NB4 (cell line): ENCODE results near the gene SFT2D3.

Source experiments
- MYC ChIP-seq: IDR thresholded peaks from 2 replicates; pipeline ENCODE4 v1.6.1; 2011; ENCODE audit warnings: low read depth, low read length
- POLR2A ChIP-seq: IDR thresholded peaks from 2 replicates; pipeline ENCODE4 v1.6.1; 2011; ENCODE audit warnings: mild to moderate bottlenecking; ENCODE audit not compliant: insufficient read length; ENCODE audit errors: extremely low read depth
- TF ChIP-seq, protein P1 (sequence below): IDR thresholded peaks from 2 replicates; pipeline ENCODE4 v1.6.1; 2011; ENCODE audit warnings: low read depth, low read length
- TF ChIP-seq, protein P2 (sequence below): IDR thresholded peaks from one replicate; pipeline ENCODE4 v1.5.1; 2012; ENCODE audit warnings: low read depth, low read length

DNA sequence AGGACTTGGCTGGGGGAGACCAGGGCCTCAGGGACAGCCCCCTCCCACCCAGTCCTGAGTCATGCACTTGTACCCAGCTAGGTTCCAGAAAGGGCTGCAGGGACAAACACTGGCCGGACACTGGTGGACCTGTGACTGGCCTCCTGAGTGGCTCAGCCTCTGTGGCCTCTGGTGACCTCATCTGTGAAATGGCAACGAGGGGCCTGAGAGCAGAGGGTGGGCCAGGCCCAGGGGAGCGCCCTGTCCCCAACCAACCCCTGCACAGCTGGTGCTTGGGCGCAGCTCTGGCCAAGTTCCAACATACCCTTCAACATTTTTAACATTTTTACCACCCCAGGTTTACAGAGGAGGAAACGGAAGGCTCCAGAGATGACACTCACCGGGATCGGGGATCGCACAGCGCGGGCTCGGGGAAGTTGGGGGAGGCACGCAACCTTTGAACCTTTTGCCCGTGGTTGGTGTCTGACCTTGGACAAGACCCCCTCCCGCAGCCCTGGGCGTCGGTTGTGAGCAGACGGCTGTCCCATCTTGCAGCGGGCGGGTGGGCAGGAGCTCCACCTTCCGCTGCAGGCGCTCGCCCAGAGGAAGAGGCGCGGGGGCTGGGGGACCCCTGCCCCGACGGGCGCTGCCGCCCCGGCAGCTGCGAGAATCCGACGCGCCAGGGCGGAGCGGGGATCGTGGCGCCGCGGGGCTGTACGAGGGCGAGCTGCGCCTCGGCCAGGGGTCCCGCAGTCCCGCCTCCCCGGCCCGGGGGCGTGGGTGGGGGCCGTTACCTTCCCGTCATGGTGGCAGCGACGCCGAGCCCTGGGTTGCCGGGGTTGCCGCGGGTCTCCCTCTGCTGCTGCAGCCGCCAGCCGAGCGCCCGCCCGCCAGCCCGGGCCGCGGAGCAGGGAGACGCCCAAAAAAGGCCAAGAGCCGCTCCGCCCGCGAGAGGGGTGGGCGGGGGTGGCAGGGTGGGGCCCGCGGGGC lies 26.8 kb upstream of the SFT2D3 start:
- TF ChIP-seq POLR2A (no peak), MYC (no peak)
- TF ChIP-seq, protein P1, sequence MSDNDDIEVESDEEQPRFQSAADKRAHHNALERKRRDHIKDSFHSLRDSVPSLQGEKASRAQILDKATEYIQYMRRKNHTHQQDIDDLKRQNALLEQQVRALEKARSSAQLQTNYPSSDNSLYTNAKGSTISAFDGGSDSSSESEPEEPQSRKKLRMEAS, result no peak
- TF ChIP-seq, protein P2, sequence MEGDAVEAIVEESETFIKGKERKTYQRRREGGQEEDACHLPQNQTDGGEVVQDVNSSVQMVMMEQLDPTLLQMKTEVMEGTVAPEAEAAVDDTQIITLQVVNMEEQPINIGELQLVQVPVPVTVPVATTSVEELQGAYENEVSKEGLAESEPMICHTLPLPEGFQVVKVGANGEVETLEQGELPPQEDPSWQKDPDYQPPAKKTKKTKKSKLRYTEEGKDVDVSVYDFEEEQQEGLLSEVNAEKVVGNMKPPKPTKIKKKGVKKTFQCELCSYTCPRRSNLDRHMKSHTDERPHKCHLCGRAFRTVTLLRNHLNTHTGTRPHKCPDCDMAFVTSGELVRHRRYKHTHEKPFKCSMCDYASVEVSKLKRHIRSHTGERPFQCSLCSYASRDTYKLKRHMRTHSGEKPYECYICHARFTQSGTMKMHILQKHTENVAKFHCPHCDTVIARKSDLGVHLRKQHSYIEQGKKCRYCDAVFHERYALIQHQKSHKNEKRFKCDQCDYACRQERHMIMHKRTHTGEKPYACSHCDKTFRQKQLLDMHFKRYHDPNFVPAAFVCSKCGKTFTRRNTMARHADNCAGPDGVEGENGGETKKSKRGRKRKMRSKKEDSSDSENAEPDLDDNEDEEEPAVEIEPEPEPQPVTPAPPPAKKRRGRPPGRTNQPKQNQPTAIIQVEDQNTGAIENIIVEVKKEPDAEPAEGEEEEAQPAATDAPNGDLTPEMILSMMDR, result no peak
